Kidney capillary endothelial cell (primary cell): ENCODE data around the gene GTSE1.
A peak's percentile ranks its signal among the peaks of the same experiment; 100 is the strongest.

Experiments
- DNase-seq: peaks from one replicate; pipeline ENCODE4 v3.0.0-alpha.2; 2018; ENCODE audit warnings: low spot score

Gene GTSE1

DNA sequence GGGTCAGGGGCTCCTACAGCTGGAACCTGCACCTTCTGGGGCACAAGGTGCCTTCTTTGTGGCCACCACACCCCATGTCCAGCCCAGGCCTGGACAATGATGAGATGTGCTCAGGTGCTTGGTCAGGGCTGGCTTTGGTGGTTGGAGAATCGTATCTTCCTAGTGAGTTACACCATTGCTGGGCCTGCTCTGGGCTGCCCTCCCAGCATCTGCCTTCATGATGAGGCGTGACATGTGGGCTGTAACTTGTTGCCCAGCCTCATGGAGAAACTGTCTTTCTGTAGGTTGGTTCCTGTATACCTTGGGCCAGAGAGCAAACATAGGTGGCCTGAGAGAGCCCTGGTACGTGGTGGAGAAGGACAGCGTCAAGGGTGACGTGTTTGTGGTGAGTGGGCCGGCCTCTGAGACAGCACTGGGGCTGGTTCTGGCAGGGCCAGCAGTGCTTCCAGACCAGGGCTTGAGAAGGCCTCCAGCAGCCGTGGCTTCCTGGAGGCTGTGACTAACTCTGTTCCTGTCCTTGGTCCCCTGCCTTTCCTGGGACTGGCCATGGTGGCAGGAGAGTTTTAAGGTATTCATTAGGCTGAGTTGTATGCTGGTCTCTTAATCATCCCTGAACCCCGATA, 56.9 kb downstream of the GTSE1 start:
- no peak for DNase-seq

- no peak for DNase-seq
Measured at GRCh38 chr22:46354176-46354992, 57.7 kb downstream of the GTSE1 start.

DNA sequence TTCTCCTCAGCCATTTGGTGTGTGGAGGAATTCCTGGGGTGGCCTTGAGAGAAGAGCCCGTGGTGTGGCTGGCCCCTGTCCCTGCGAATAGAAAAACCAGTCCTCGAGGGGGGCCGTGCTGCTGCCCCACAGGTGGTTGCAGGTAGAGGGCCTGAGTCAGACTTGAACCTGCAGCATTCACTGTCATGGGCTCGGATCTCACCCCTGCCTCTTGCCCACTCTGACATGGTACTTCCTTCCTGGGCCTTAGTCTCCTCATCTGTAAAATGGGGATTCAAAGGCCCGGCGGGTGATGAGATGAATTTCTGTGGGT, 58.3 kb downstream of the GTSE1 start:
- no peak for DNase-seq

- DNase-seq, result peak; percentile 40
Measured at GRCh38 chr22:46355369-46355995, 58.8 kb downstream of the GTSE1 start.

DNA sequence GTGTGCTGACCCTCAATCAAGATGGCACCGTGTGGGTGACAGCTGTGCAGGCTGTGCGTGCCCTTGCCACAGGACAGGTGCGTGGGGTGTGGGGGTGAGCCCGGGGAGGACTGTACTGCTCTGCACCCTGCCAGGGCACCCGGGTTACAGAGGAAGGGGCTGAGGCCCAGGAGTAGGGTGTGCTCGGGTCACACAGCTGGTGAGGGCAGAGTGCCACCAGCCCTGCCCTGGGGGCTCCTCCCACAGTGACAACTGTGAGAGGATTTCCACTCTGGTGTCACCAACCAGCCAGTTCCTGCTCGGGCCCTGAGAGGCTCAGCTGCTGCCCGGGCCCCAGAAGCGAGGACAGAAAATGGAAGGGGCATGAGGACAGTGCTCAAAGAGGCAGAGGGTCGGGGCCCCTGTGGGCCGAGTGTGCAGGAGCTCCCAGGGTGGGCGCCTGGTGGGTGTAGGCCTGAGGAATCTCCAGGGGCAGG, 59.4 kb downstream of the GTSE1 start:
- DNase-seq, result no peak

DNA sequence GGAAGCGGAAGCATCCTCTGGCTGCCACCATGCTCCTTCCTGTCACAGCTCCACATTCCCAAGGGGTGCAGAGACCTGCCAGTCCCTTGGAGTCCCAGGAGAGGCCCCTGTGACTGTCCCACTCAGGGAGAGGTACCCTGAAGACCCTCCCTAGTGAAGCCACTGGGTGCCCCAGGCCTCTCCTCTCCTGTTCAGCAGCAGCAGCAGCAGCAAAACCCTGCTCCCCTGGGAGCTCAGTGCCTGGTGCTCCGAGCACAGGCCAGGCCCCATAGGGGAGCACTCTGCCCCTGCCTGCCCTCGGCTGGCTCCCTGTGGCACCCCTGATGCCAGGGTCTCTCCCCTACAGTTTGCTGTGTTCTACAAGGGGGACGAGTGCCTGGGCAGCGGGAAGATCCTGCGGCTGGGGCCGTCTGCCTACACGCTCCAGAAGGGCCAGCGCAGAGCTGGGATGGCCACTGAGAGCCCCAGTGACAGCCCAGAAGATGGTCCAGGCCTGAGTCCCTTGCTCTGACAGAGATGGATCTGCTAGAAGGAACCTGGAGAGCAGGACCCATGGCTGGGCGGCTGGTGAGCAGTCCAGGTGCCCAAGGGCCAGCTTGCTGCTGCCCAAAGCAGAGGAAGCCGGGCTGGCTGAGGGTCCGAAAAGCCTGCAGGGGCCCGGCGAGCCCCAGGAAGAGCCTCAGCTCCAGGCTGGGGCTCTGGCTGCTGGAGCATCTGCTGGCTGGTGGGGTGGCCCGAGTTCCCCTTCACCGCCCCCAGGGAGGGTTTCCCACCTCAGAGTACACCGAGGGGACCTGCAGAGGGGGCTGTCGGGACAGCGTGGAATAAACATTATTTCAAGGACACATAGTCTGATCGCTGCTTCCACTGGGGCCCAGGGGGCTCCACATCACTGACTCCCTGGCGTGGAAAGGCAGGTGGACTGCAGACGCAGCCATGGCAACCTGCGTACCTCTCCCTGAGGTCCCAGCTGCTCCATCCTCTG, 60.1 kb downstream of the GTSE1 start:
- DNase-seq, result no peak

DNA sequence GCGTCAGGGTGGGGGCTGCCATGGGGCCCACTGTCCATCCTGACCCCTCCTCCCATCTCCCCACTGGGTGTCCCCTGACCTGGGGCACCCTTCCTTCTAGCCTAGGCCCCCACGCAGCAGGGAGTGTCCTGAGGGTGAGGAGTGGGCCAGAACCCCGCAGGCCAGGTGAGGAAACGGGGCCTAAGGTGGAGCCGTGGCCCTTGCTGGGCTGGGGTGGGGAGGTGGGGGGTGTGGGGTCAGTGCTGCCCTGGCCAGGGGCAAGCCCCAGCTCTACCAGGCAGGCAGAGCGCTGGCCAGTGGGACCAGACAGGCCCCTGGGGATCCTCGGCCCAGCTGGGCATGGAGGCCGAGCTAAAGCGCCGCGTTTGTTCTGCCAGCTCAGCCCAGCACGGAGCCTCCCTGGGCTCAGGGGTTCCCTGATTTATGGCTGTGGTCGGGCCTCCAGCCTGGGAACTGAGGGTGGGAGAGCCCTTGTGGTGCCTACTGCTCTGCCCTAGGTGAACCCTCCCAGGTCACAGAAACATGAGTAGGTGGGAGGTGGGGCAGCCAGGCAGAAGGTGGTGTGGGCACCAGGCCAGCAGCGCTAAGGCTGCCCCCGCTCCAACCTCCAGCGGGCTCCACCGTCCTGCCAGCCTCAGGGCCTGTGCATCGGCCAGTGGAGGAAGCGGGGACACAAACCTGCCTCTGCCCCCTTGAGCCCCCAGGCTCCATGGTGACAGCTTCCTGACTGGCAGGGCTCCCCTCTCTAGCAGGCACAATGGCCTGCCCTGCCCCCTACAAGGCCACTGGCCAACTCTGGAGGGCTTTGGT, 61.2 kb downstream of the GTSE1 start:
- no peak for DNase-seq

GRCh38 chr22:46358766-46359165, 62.1 kb downstream of the GTSE1 start:
- DNase-seq, result no peak

DNA sequence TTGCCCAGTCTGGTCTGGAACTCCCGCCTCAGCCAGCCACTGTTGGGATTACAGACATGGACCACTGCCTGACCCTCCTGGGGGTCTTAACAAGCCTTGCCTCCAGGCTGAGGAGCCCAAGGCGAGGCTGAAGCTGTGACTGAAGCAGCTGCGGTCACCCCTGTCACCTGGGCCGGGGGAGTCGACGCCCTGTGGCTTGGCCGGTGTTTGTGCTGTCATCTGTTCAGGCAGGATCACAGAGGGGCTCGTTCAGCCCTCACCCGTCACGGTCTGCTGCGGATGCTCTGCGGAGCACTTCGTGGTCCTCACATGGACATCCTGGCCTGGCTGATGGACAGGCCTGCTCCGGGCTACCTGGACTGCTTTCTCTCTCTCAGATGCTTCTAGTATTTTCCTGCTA, 62.7 kb downstream of the GTSE1 start:
- no peak for DNase-seq

GRCh38 chr22:46360097-46360496, 63.4 kb downstream of the GTSE1 start:
- DNase-seq, result no peak

DNA sequence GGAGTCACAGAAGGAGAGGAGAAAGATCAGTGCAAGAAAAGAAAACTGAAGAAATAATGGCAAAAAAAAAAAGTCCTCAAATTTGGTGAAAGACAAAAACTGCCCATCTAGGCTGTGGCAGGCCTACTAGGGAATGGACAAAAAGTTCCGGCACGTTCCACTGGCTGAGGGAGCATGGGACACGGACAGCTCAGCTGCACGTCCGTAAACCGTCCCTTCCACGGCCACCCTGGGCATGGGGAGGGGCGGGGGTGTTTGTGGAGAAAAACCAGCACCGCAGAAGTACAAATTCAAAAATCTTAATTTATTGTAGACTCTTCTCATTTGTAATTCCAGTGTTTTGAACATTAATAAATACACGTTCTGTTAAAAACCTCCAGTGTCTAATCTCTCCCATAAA, 64.2 kb downstream of the GTSE1 start:
- DNase-seq, result no peak

- no peak for DNase-seq
Measured at GRCh38 chr22:46361826-46362202, 65.1 kb downstream of the GTSE1 start.

DNA sequence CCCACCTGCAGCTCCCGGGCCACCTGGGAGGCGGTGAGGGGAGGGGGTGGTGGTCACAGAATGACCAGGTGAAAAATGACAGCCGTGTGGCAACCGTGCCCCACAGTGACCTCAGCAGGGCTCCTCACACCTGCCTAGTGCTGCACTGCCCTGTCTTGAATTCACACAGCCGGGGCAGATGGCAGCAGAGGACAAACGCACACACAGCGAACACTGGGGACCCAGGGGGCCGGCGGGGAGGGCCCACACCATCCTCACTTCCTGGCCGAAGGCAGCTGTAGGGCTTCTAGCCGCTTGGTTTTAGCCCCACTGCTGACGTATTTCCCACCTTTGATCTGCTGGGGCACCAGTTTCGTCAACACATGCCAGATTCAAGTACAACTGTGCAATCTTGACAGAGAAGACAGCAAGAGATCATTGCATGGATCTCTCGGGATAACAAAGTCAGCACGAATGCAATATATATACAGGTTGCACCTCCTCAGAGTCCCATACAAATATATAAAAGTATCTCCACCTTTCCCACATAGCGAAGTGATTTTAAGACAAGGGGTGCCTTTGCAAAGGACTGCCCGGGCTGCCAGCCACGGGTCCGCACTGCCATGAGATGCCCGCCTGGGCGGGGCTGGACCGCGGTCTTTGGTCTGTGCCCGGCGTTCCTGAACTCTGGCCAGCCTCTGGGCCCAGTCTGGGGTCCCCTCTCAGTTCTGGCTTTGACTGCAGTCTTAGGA, 65.7 kb downstream of the GTSE1 start:
- no peak for DNase-seq

DNA sequence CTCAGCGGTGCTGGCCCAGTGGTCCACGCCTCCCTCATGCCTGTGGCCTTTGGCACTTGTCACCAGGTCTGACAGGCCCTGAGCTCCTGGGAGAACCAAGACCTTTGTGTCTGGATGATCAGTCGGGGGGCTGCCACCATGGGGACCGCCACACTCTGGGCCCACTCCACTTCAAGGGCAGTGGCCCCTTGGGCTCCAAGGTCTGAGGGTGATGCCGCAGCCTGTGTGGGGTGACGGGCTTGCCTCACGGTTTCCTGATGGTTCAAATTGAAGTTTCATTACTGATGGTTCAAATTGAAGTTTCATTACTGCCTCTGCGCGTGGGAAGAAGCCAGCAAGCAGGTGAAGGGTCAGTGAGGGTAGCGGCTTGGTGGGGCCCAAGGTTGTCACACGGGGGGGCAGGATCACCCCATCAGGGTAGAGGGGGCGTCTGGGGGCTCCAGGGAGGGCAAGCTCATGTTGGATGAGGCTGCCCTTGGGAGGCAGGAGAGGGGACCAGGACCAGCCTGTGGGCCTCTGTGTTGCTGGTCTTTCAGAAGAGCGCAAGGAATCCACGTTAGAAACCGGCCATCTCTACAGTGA, 66.4 kb downstream of the GTSE1 start:
- DNase-seq, result no peak

- DNase-seq, result no peak
Measured at GRCh38 chr22:46363611-46364321, 67.1 kb downstream of the GTSE1 start.

GRCh38 chr22:46364341-46365165, 67.9 kb downstream of the GTSE1 start:
- no peak for DNase-seq

- DNase-seq, result no peak
Measured at GRCh38 chr22:46365166-46365624, 68.5 kb downstream of the GTSE1 start.

DNA sequence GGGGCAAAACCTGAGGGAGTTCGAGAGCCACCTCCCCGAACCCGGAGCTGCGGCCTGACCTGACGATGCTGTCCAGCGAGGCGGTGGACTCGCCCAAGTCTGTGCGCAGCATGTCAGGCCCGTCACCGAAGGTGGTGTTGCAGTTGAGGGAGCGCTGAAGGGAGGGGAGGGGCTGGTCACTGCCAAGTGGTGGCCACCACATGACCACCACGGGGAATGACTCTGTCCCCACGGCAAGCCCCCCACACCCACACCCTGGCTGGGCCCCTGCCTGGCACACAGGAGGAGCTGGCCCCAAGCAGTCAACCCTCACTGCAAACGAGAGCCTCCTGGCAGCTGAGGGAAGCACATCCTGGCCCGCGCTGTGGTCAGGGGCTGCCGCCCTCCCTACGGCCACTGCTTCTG, 69.7 kb downstream of the GTSE1 start:
- DNase-seq, result no peak
